Measurements from ENCODE around the gene NR1I2.

The NR1I2 gene

DNA sequence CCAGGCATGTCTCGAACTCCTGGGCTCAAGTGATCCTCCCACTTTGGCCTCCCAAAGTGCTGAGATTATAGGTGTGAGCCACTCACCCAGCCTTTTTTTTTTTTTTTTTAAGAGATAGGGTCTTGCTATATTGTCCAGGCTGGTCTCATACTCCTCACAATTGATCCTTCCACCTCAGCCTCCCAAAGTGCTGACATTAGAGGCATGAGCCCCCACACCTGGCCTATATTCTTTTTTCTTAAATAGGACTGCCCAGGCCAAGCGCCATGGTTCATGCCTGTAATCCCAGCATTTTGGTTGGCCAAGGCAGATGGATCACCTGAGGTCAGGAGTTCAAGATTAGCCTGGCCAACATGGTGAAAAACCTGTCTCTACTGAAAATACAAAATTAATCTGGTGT is 12.5 kb downstream of the NR1I2 start:
- H3K4me3 ChIP-seq (ENCODE audit: low read length), result no peak overlapping the region
- no peak for TF ChIP-seq ZNF274 (IDR thresholded peaks at IDR 0.05; ENCODE audit: low read depth, low read length)

DNA sequence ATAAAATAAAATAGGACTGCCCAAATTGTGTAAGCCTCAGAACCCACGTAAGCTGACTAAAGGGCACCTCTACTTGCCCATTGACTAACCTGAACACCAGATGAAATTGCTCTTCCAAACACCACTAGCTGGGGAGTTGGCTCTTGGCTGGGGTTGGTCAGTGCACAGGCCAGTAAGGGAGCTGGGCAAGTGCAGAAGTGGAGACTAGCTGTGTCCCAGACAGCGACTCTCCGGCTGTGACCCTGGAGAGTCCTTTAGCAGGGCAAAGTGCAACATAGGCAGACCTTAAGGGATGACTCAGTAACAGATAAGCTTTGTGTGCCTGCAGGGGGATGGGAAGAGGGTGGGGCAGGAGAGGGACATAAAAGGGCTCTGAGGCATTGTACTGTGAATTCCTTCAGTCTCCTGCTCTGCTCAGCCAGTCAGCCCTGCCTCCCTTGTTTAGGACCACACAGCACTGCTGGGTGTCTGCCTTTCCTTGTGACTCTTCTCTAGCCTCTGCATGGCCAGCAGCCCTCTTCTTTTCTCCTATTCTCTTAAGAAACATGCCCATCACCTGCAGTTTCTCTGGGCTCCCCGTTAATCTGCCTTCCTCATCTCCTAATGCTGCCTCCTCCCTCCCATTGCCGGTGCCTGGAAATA is 13.2 kb downstream of the NR1I2 start:
- TF ChIP-seq ZNF274 (IDR thresholded peaks at IDR 0.05; ENCODE audit: low read depth, low read length), result no peak
- H3K4me3 ChIP-seq (ENCODE audit: low read length), result no peak overlapping the region

DNA sequence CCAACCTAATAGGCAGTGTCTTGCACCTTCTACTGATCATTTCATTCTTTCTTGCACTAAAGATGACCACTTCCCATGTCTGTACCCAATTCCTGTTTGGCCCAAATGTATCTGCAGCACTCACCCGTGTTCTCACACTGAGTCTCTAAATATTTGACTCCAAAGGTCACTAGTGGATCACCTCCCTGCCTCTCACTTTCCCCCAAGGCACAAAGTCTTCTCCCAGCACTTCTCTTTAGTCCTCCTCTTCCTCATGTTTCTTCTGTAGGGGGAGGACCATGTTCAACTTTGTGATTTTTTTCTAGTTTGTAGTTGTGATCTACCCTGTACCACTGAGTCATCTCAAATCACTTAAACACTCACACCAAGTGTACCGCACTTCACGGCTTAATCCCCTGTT is 13.9 kb downstream of the NR1I2 start:
- TF ChIP-seq ZNF274 (IDR thresholded peaks at IDR 0.05; ENCODE audit: low read depth, low read length), result no peak

DNA sequence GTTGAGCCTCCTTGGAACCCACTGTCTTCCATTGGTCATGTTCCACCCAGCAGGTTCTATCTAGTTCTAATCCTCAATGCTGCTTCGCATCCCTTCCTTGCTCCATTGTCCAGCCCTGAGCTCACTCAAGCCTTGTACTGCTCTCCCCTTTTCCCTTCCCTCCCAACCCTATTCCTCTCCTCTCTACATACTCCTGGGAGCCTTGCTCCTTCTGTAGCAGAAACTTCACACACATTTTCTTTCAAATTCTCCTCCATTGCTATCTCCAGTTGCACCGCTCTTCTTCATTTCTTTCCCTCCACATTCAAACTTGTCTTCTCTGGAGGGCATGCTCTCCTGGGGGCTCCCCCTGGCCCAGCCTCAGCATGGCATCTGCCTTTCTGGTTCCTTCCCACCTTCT is 14.5 kb downstream of the NR1I2 start:
- H3K4me3 ChIP-seq (ENCODE audit: low read length), result no peak overlapping the region
- no peak for TF ChIP-seq ZNF274 (IDR thresholded peaks at IDR 0.05; ENCODE audit: low read depth, low read length)

More for the DNA sequence above, 13.9 kb downstream of the NR1I2 start:
- H3K4me3 ChIP-seq (ENCODE audit: low read length), result no peak overlapping the region

DNA sequence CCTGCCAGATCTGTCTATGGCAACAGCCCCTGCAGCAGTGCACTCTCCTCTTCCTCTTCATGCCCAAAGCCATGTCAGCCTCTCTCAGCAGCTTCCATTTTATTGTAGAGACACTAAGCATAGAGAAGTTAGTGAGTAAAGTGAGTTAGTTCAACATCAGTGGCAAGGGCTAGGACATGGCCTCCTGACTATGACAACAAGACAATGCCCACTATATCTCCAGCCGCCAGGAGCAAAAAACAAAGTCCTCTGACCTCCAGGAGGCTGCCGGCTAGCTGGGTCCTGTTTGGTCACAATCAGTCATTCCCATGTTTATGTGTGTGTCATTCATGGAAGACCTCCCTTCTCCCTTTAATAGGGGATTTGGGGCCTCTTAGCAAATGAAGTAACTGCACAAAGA is 14.9 kb downstream of the NR1I2 start:
- TF ChIP-seq ZNF274 (IDR thresholded peaks at IDR 0.05; ENCODE audit: low read depth, low read length), result no peak
- no peak overlapping the region for H3K4me3 ChIP-seq (ENCODE audit: low read length)

DNA sequence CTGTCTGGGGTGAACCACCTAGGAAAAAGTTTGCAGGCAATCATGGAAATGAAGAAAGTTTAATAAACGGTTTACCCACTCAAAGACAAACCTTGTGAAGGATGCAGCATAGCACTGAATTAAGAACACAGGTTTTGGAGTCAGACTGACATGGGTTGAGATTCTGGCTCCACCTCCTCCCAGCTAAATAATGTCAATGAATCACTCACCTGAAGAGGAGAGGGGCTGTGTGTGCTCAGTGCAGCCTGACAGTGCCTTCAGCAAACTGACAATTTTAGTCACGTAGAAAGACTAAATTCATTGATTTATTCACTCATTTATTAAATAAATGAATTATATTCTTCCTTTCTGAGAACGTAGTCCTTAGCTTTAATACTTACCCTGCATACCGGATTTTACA is 18.9 kb downstream of the NR1I2 start:
- H3K4me3 ChIP-seq (ENCODE audit: low read length), result no peak overlapping the region
- no peak for TF ChIP-seq ZNF274 (IDR thresholded peaks at IDR 0.05; ENCODE audit: low read depth, low read length)

DNA sequence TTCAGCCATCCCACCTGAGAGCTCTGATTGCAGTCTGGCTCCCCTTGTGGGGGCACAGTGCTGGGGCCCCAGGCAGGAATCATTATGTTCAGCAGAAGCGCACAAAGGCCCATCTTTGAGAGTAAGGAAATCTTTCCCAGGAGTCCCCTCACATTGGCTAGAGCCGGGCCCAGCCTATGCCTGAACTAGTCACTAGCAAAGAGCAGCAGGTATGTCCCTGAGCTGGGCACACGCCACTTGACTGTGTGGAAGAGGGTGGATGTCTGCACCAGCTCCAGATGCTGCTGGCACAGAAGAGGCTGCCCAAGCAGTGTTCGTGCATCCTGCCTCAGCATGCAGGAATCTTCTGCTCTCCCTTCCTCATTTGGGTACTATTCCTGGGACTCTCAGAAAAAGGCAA is 26.3 kb downstream of the NR1I2 start:
- no peak overlapping the region for H3K4me3 ChIP-seq (ENCODE audit: low read length)
- no peak for TF ChIP-seq ZNF274 (IDR thresholded peaks at IDR 0.05; ENCODE audit: low read depth, low read length)

DNA sequence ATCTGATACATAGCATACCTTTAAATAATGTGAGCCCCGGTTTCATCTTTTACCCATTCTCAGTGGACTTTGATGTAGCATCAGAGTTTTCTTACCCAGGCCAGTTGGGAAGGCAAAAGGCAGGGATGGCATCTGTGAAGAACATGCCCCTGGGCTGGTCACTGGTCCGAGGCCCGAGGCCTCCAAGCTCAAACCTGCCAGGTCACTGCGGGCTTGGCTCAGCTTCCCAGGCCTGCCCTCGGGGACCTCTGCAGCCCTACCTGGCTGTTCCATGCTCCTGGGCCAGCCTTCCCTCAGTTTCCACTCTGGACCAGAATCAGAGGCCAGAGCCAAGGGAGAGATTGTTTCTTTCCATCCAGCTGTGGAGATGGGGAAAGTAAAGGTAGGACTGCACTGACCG is 26.9 kb downstream of the NR1I2 start:
- no peak overlapping the region for H3K4me3 ChIP-seq (ENCODE audit: low read length)
- TF ChIP-seq ZNF274 (IDR thresholded peaks at IDR 0.05; ENCODE audit: low read depth, low read length), result no peak

DNA sequence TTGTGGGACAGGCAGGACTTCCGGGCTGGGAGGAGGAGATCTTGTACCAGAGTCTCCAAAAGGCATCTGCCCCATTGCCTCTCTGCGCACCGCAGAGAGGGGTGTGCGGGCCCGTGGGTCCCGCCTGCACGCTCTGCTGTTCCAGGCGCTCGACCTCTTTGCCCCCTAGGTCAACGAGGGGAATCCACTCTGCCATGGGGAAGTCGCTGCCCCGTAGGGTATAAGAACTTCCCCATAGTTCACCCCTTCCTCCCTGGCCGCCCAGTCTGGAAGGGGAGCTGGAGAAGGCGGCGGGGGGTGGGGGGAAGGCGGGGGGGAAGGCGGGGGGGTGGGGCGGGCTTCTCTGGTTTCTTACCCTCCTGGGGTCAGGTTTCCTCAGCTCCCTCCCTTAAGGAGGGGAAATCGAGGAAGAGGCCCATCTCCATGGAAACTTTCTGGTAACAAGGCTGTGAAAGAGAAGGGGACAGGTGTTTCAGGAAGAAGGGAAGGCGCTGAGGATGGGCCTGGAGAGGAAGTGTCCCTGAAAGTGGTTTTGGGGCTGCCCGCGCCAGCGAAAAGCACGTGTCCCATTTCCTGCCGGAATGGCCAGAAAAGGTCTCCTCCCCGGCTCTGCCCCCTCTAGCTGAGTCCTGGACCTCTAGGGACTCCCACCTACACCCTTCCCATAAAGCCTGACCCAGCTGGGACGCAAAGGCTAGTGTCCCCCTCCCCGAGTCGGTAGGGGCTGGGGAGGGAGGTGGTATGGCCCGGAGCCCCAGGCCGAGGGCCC is 27.5 kb downstream of the NR1I2 start:
- peak overlapping the region; percentile 41; the same call in 1 of the 2 replicates for H3K4me3 ChIP-seq (ENCODE audit: low read length)
- TF ChIP-seq ZNF274 (IDR thresholded peaks at IDR 0.05; ENCODE audit: low read depth, low read length), result no peak

DNA sequence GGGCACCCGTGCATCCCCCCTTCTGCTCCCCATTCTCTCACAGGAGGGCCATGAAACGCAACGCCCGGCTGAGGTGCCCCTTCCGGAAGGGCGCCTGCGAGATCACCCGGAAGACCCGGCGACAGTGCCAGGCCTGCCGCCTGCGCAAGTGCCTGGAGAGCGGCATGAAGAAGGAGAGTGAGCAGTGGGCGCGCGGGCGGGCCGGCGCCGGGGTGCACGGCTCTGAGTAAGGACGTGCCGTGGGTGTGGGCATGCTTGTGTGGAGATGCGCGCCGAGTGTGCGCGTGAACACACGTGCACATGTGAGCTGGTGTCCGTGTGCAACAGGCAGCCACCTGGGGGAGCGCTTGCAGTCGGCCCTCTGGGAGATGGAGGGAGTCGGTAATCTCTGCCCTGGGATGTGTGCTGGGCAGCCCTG is 28.1 kb downstream of the NR1I2 start:
- TF ChIP-seq ZNF274 (IDR thresholded peaks at IDR 0.05; ENCODE audit: low read depth, low read length), result no peak
- peak overlapping the region; percentile 41; the same call in 1 of the 2 replicates for H3K4me3 ChIP-seq (ENCODE audit: low read length)

DNA sequence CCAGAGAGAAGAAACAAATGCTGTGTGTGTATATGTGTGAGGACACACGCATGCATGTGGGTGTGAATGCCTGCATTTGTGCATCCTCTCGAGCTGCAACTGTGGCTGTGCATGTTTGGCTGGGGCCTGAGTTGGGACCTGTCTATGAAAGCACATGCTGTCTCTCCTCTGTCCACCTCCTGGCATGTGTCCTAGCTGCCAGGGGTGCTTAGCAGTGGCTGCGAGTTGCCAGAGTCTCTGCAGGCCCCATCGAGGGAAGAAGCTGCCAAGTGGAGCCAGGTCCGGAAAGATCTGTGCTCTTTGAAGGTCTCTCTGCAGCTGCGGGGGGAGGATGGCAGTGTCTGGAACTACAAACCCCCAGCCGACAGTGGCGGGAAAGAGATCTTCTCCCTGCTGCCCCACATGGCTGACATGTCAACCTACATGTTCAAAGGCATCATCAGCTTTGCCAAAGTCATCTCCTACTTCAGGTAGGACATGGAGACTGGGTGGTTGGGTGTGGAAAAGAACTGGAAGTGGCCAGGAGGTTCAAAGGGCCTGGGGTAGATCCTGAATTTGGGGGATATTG is 30.7 kb downstream of the NR1I2 start:
- no peak overlapping the region for H3K4me3 ChIP-seq (ENCODE audit: low read length)
- TF ChIP-seq ZNF274 (IDR thresholded peaks at IDR 0.05; ENCODE audit: low read depth, low read length), result no peak

DNA sequence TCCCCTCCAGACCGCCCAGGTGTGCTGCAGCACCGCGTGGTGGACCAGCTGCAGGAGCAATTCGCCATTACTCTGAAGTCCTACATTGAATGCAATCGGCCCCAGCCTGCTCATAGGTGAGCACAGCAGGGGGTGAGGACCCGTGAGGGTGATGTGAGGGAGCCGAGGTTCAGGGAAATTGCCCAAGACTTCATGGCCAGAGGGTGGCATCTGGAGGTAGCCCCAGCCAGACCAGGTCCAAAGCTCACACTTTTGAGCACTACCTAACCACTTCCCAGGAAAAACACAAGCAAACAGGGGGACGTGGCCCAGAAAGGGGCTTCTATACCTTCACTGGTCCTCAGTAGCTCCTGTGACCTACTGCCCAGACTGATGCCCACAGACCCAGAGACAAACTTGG is 33.8 kb downstream of the NR1I2 start:
- no peak overlapping the region for H3K4me3 ChIP-seq (ENCODE audit: low read length)
- TF ChIP-seq ZNF274 (IDR thresholded peaks at IDR 0.05; ENCODE audit: low read depth, low read length), result no peak

DNA sequence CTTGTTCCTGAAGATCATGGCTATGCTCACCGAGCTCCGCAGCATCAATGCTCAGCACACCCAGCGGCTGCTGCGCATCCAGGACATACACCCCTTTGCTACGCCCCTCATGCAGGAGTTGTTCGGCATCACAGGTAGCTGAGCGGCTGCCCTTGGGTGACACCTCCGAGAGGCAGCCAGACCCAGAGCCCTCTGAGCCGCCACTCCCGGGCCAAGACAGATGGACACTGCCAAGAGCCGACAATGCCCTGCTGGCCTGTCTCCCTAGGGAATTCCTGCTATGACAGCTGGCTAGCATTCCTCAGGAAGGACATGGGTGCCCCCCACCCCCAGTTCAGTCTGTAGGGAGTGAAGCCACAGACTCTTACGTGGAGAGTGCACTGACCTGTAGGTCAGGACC is 35.2 kb downstream of the NR1I2 start:
- no peak overlapping the region for H3K4me3 ChIP-seq (ENCODE audit: low read length)
- TF ChIP-seq ZNF274 (IDR thresholded peaks at IDR 0.05; ENCODE audit: low read depth, low read length), result no peak

DNA sequence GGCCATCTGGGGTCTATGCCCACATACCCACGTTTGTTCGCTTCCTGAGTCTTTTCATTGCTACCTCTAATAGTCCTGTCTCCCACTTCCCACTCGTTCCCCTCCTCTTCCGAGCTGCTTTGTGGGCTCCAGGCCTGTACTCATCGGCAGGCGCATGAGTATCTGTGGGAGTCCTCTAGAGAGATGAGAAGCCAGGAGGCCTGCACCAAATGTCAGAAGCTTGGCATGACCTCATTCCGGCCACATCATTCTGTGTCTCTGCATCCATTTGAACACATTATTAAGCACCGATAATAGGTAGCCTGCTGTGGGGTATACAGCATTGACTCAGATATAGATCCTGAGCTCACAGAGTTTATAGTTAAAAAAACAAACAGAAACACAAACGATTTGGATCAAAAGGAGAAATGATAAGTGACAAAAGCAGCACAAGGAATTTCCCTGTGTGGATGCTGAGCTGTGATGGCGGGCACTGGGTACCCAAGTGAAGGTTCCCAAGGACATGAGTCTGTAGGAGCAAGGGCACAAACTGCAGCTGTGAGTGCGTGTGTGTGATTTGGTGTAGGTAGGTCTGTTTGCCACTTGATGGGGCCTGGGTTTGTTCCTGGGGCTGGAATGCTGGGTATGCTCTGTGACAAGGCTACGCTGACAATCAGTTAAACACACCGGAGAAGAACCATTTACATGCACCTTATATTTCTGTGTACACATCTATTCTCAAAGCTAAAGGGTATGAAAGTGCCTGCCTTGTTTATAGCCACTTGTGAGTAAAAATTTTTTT is 35.9 kb downstream of the NR1I2 start:
- no peak overlapping the region for H3K4me3 ChIP-seq (ENCODE audit: low read length)
- TF ChIP-seq ZNF274 (IDR thresholded peaks at IDR 0.05; ENCODE audit: low read depth, low read length), result no peak
